A673 (cell line): ENCODE results near the gene OR6C65. TPM values are rescaled to one million over a fixed set of nuclear protein-coding genes. Genes with fewer than 3 reads are reported as not detected.
"Not testable (repeated sequence)": the region's sequence is repeated elsewhere in the genome, so short reads cannot be mapped to it uniquely, and the experiment has no call there.

ENCODE experiments used
- BruUV-seq: library from RNA; stranded (reverse); fragments of 400-500 nt; replicated peaks from 2 replicates; lab custom pipeline; 2021; lab: Mats Ljungman, UMichigan
- CTCF ChIA-PET: fragments of 300-600 bp; sonication (Branson Sonifier 250); formaldehyde crosslinking; loops from one replicate; lab custom pipeline; 2022; ENCODE audit warnings: antibody characterized with exemption; lab: Charles Lee
- POLR2A ChIA-PET: fragments of 300-600 bp; sonication (Branson Sonifier 250); formaldehyde crosslinking; loops from one replicate; lab custom pipeline; 2022; ENCODE audit warnings: antibody characterized with exemption; ENCODE audit not compliant: low non-redundant PET; lab: Charles Lee
- DNase-seq: peaks from one replicate; pipeline ENCODE4 v3.0.0-alpha.2; 2015; ENCODE audit warnings: low spot score
- H3K27ac ChIP-seq: fragments of 200-600 bp; sonication (generic); 2 replicates; pipeline ENCODE4 v1.5.1; 2016; ENCODE audit warnings: mixed run types, low read depth, mild to moderate bottlenecking, mixed read lengths, antibody characterized with exemption, low read length; ENCODE audit not compliant: poor library complexity, severe bottlenecking
- H3K27me3 ChIP-seq: fragments of 200-600 bp; sonication (generic); replicated peaks from 2 replicates; pipeline ENCODE4 v1.6.1; 2017; ENCODE audit warnings: mixed run types, low read depth, mild to moderate bottlenecking, mixed read lengths, antibody characterized with exemption, low read length; ENCODE audit not compliant: insufficient read depth, poor library complexity
- H3K36me3 ChIP-seq: fragments of 200-600 bp; sonication (generic); 2 replicates; pipeline ENCODE4 v1.6.1; 2016; ENCODE audit warnings: mixed run types, mild to moderate bottlenecking, mixed read lengths, antibody characterized with exemption, low read length; ENCODE audit not compliant: insufficient read depth, poor library complexity, severe bottlenecking
- H3K4me1 ChIP-seq: fragments of 200-600 bp; sonication (generic); 2 replicates; pipeline ENCODE4 v1.6.1; 2017; ENCODE audit warnings: mixed run types, mild to moderate bottlenecking, mixed read lengths, antibody characterized with exemption, low read length; ENCODE audit not compliant: insufficient read depth, poor library complexity, severe bottlenecking
- H3K4me3 ChIP-seq: fragments of 200-600 bp; sonication (generic); 2 replicates; pipeline ENCODE4 v1.5.1; 2016; ENCODE audit warnings: low read depth, mixed run types, mild to moderate bottlenecking, mixed read lengths, low read length; ENCODE audit not compliant: poor library complexity, severe bottlenecking
- H3K9me3 ChIP-seq: fragments of 200-600 bp; sonication (generic); 2 replicates; pipeline ENCODE4 v1.6.1; 2016; ENCODE audit warnings: mixed run types, low read depth, mild to moderate bottlenecking, mixed read lengths, antibody characterized with exemption, low read length; ENCODE audit not compliant: poor library complexity, severe bottlenecking
- EZH2 ChIP-seq: fragments of 200-600 bp; sonication (generic); IDR thresholded peaks from 2 replicates; pipeline ENCODE4 v1.6.1; 2017; ENCODE audit warnings: borderline replicate concordance, low read depth, mild to moderate bottlenecking, mixed read lengths, antibody characterized with exemption, low read length; ENCODE audit not compliant: poor library complexity, severe bottlenecking
- intact Hi-C: fragments of 100-400 bp; cut with micrococcal nuclease; formaldehyde crosslinking; loops from one replicate; pipeline ENCODE4 v1.10.0; 2022; ENCODE audit not compliant: unreplicated experiment
- total RNA-seq: library from RNA; stranded (reverse); gene quantifications from 2 replicates; pipeline ENCODE4 v1.2.3, GENCODE V29; 2021
- TF ChIP-seq, protein P1 (sequence below): fragments of 300-800, 200-600 bp; sonication (generic); conservative IDR thresholded peaks from 2 replicates; pipeline ENCODE4 v1.5.1; 2017; ENCODE audit warnings: low read depth, mild to moderate bottlenecking, antibody characterized with exemption, low read length, moderate library complexity, mixed read lengths

The OR6C65 gene
- total RNA-seq, 1 experiment from 2014 or later = not detected

DNA sequence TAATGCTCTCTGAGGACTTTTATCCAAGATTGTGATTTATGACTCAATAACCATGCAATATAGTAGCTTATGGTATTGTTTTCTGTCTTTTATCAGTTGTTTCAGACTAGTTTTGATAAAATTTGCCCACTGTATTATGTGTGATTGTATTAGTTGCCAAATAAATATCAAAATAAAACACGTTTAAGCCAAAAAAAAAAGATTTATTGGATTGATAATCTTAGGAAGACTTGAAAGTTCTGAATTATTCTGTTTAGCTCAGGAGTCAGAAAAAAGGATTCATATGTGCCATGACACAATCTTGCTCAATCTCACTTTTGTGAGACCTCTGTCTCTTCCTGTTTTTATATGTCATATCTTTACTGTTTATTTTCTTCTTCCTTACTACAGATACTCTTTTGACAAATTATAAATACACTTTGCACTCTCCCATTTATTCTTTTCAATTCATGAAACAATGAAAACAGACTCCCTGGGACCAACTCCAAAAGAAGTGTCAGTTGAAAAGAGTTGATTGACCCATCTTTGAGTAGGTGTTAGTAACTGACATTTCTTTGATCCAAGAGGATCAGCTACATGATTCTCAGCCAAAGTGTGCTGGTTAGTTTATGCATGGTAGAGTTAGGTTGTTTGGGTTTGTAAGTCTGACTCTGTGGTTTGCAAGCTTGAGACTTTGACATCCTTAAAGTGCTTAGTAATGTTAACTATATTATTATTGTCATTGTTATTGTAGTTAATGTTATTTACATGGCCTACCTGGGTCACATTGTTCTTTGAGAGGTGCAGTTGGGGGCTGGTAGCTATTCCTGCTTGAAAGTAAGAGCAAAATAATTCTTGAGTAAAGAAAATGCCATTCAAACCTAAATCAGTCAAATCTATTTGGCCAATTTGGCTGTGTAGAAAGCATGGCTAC, 28.3 kb downstream of the OR6C65 start:
- Histone ChIP-seq H3K36me3 (no peaks in the 10 kb centered on the region), H3K27me3 (peaks cover 14% of the 10 kb centered on the region), H3K9me3 (no peaks in the 10 kb centered on the region), H3K4me3 (no peak overlapping the region), H3K4me1 (no peaks in the 10 kb centered on the region), H3K27ac (no peak overlapping the region)
- TF ChIP-seq EZH2 = no peak
- TF ChIP-seq, protein P1, sequence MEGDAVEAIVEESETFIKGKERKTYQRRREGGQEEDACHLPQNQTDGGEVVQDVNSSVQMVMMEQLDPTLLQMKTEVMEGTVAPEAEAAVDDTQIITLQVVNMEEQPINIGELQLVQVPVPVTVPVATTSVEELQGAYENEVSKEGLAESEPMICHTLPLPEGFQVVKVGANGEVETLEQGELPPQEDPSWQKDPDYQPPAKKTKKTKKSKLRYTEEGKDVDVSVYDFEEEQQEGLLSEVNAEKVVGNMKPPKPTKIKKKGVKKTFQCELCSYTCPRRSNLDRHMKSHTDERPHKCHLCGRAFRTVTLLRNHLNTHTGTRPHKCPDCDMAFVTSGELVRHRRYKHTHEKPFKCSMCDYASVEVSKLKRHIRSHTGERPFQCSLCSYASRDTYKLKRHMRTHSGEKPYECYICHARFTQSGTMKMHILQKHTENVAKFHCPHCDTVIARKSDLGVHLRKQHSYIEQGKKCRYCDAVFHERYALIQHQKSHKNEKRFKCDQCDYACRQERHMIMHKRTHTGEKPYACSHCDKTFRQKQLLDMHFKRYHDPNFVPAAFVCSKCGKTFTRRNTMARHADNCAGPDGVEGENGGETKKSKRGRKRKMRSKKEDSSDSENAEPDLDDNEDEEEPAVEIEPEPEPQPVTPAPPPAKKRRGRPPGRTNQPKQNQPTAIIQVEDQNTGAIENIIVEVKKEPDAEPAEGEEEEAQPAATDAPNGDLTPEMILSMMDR = no peak
- ChIA-PET POLR2A (no interaction called here), CTCF (no interaction called here)
- BruUV-seq = no TSS peak
- intact Hi-C loops = no loop called here
- DNase-seq = no peak

DNA sequence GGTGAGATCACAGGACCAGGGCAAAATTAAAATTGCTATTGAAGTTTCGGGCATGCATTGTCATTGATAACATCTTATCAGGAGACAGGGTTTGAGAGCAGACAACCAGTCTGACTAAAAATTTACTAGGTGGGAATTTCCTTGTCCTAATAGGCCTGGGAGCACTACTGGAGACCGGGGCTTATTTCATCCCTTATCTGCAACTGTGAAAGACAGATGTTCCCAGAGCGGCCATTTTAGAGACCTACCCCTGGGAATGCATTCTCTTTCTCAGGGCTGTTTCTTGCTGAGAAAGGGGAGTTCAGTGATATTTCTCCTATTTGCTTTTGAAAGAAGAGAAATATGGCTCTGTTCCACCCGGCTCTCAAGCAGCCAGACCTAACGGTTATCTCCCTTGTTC, 40.9 kb downstream of the OR6C65 start:
- not testable (repeated sequence) for DNase-seq

DNA sequence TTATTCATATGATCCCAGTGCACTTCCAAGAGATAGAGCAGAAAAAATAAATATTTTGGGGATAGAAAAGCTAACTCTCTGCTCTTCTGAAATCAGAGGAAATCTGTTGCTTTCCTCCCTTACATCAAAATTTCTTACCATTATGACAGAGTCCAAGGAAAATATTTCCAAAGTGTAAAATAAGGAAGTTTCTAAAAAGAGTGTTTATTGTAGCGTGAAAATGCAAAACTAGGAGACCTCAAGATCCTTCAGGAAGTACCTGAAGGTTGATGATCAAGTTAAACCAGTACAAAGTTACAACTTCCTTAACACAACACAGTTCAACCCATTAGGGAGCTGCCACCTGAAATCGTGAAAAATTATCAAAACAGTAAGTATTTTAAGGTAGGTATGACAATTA, 43.4 kb downstream of the OR6C65 start, which contains the start of gene OR6C2:
OR6C2 (plus strand) TSS at position 301 of the 400 bp plus-strand sequence. CDS start 8,138 bp downstream, outside the sequence.
- intact Hi-C loops = no loop called here
- Histone ChIP-seq H3K4me3 (no peak within 1 kb of the TSS), H3K27me3 (peaks cover 21% of the 10 kb centered on the region), H3K4me1 (no peaks in the 10 kb centered on the region), H3K27ac (no peak within 1 kb of the TSS), H3K9me3 (no peaks in the 10 kb centered on the region), H3K36me3 (no peaks in the 10 kb centered on the region)
- BruUV-seq = no TSS peak
- TF ChIP-seq, protein P1 = no peak
- TF ChIP-seq EZH2 = no peak
- CTCF ChIA-PET = no interaction called here
- POLR2A ChIA-PET = no interaction called here
- DNase-seq = no peak

More for the DNA sequence above, 40.9 kb downstream of the OR6C65 start:
- CTCF ChIA-PET, H3K4me1 ChIP-seq, BruUV-seq, H3K27ac ChIP-seq, intact Hi-C loops, H3K36me3 ChIP-seq, H3K9me3 ChIP-seq, H3K4me3 ChIP-seq: not testable (repeated sequence)
- H3K27me3 ChIP-seq = peaks cover 25% of the 10 kb centered on the region
- POLR2A ChIA-PET = interaction anchor here (0.7 kb wide), 1 partner anchor 213 kb away, joined by 7 read pairs; no protein-coding TSS in a partner anchor
